ENCODE measurements around the gene NFKBIB. TPM values are rescaled to one million over a fixed set of nuclear protein-coding genes. Genes with fewer than 3 reads are reported as not detected.

Gene NFKBIB
- total and polyA plus RNA-seq, 2 of the 13 experiments (the other 11 are each of a cell fraction or from before 2014, with no cell fraction given) = 8.6 to 14.9 TPM

DNA sequence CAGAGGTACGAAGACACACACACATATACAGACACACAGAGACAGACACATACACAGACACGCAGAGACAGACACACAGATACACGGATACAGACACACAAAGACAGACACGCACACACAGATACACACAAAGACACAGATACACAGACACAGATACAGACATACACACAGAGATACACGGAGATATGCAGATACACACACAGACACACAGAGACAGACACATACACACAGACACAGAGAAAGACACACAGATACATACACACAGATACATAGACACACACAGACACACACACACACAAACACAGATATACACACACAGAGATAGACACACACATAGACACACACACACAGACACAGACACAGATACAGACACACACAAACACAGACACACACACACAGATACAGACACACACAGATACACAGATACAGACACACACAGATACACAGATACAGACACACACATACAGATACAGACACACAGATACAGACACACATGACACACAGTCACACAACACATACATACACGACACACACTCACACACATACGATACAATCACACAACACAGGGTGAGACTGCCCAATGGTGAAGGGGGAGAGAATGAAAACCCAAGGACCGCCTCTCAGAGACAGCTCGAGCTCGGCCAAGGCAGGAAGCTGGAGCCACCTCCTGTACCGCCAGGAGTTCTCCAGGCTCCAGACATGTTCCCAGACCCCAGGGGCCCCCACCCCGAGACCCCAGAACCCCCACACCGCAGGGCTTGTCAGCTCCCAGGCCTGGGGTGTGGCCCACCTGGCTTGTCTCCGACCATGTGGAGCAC lies 21.0 kb downstream of the NFKBIB start (continued):
- TF ChIP-seq SMAD1 (CRISPR knock-in tag; IDR thresholded peaks at IDR 0.05; ENCODE audit: borderline replicate concordance, low read depth) = no peak

GRCh38 chr19:38921420-38922274 lies 21.9 kb downstream of the NFKBIB start:
- Histone ChIP-seq H3K27me3 (ENCODE audit: control insufficient read depth in 1 of 2, insufficient read depth in 2 of 2, low read length in 2 of 2) (no peaks in the 10 kb centered on the region), H3K9ac (ENCODE audit: insufficient read depth, low read depth, low read length) (no peak overlapping the region), H3K36me3 (replicated peaks in 1 of 2; ENCODE audit: control insufficient read depth in 1 of 2, insufficient read depth in 2 of 2, low read length in 2 of 2) (peaks cover 15 to 37% of the 10 kb centered on the region in 2 experiments), H3K27ac (ENCODE audit: extremely low read length, insufficient read depth, low read length) (no peak overlapping the region), H3K4me2 (ENCODE audit: low read depth, low read length) (no peak overlapping the region), H3K4me1 (ENCODE audit: insufficient read depth, low read length) (peaks cover 12% of the 10 kb centered on the region), H2AFZ (ENCODE audit: low read length) (no peak overlapping the region), H3K79me2 (ENCODE audit: insufficient read depth, low read length) (no peaks in the 10 kb centered on the region), H4K20me1 (ENCODE audit: insufficient read depth, low read length) (no peaks in the 10 kb centered on the region), H3K4me3 (replicated peaks in 1 of 3; ENCODE audit: insufficient read depth in 1 of 3, low read depth in 2 of 3, low read length in 3 of 3) (no peak overlapping the region), H3K9me3 (ENCODE audit: low read length) (no peaks in the 10 kb centered on the region)
- no TSS peak for BruUV-seq (replicated peaks)
- in situ Hi-C loops (cut with HindIII; ENCODE audit: extremely low pct_ligation_motif_present, low pct_unique_long_range_greater_than_20kb) = loop anchor here (25.0 kb wide), 1 partner anchor 184 kb away; the partner anchor contains the start of gene CAPN12
- ChIA-PET CTCF (ENCODE audit: low intra/inter-chr PET ratio, low total read pairs) (no interaction called here), POLR2A (no interaction called here)
- WGBS (ENCODE audit: low lambda C conversion rate) = 97% methylated on average over 11 of the region's 20 CpGs
- intact Hi-C loops (cut with micrococcal nuclease; ENCODE audit: unreplicated experiment) = no loop called here
- DNase-seq (ENCODE audit: low spot score) = no peak
- no peak for FAIRE-seq
- no peak for ATAC-seq
- no peak for TF ChIP-seq EP300 (IDR thresholded peaks at IDR 0.05; ENCODE audit: low read depth in 2 of 2, low read length in 2 of 2)
- no peak for TF ChIP-seq EP300 (CRISPR knock-in tag; IDR thresholded peaks at IDR 0.05; ENCODE audit: borderline replicate concordance)
- no peak for TF ChIP-seq FOSL1 (CRISPR knock-in tag; IDR thresholded peaks at IDR 0.05; ENCODE audit: borderline replicate concordance)
- TF ChIP-seq KLF15 (CRISPR knock-in tag; IDR thresholded peaks at IDR 0.05; ENCODE audit: borderline replicate concordance) = no peak
- TF ChIP-seq RELA (CRISPR knock-in tag; IDR thresholded peaks at IDR 0.05) = no peak
- TF ChIP-seq ZFP36L1 (CRISPR knock-in tag; IDR thresholded peaks at IDR 0.05) = no peak
- no peak for TF ChIP-seq ZBTB21 (CRISPR knock-in tag; IDR thresholded peaks at IDR 0.05)
- no peak for TF ChIP-seq ZNF605 (CRISPR knock-in tag; IDR thresholded peaks at IDR 0.05)
- no peak for TF ChIP-seq ZHX2 (IDR thresholded peaks at IDR 0.05; ENCODE audit: low read depth)
- TF ChIP-seq ZHX2 (CRISPR knock-in tag; IDR thresholded peaks at IDR 0.05; ENCODE audit: borderline replicate concordance) = no peak
- TF ChIP-seq CENPBD1 (CRISPR knock-in tag; IDR thresholded peaks at IDR 0.05; ENCODE audit: borderline replicate concordance, low read depth) = no peak
- TF ChIP-seq, protein P1, sequence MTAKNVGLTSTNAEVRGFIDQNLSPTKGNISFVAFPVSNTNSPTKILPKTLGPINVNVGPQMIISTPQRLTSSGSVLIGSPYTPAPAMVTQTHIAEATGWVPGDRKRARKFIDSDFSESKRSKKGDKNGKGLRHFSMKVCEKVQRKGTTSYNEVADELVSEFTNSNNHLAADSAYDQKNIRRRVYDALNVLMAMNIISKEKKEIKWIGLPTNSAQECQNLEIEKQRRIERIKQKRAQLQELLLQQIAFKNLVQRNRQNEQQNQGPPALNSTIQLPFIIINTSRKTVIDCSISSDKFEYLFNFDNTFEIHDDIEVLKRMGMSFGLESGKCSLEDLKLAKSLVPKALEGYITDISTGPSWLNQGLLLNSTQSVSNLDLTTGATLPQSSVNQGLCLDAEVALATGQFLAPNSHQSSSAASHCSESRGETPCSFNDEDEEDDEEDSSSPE (CRISPR knock-in tag; IDR thresholded peaks at IDR 0.05) = no peak
